HG02610 (cell line): ENCODE data around the gene CYSTM1.

ENCODE experiments used
- ATAC-seq: cut with Tn5 transposase; IDR thresholded peaks from one replicate; pipeline ENCODE4 v1.9.1; 2021; ENCODE audit warnings: mild to moderate bottlenecking, moderate library complexity; ENCODE audit not compliant: unreplicated experiment

The CYSTM1 gene

DNA sequence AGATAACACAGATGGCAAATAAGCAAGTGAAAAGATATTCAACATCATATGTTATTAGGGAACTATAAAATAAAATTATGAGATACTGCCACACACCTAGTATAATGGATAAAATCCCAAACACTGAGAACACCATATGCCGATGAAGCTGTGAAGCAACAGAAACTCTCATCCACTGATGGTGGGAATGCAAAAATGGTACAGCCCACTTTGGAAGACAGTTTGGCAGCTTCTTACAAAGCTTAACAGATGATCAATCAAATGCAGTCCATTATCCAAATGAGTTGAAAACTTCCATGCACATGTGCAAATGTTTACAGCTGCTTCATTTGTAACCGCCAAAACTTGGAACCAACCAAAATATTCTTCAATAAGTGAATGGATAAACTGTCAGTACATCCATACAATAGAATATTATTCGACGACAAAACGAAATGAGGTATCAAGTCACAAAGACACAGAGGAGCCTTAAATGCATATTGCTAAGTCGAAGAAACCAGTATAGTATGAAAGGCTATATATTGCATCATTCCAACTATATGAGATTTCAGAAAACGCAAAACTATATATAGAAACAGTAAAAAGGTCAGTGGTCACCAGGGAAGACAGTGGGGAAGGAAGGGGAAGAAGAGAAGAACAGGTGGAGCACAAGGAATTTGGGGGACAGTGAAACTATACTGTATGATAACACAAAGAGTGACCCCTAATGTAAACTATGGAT is 113.0 kb downstream of the CYSTM1 start:
- ATAC-seq: no peak

DNA sequence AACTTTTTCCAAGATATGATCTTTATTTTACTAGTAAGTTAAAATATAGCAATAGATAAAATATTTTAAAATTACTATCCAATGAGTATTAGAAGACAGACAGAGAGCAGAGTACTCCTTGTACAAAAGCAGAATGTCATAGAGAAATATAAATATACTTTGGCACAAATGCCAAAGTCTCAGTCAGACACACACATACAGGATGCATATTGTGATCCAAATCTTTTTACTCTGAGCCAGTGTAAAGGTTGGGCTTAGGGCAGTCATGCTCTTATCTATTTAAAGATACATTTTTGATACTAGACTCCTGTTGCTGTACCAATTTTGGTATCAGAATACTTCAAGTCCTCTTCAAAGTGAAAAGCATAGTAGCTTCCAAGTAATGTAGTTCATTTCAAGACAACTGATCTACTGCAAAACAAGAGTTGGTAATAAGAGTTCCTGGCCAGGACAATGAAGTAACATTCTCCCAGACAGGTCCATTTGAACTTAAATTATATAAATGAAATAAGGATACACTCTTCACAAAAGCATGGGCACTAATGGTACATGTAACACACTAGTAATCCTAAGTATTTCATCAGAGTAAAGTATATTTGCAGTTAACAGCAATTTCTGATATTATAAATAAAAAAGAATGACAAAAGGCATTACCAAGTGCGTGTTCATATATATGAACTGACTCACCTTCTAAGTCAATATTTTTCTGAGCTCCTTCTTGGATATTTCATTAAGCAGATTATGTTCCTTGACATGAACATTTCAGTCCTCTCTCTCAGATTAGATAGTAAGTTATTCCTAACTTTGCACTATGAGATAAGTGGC is 117.4 kb downstream of the CYSTM1 start:
- no peak for ATAC-seq
